NCI-H1417 (cell line): ENCODE results near the gene C12orf42.
"Not testable (repeated sequence)": the region's sequence is repeated elsewhere in the genome, so short reads cannot be mapped to it uniquely, and the experiment has no call there.

ENCODE experiments used
- DNase-seq, 3 experiments: peaks; one replicate each; lab custom pipeline; 2025; lab: John Stamatoyannopoulos, UW

The C12orf42 gene

GRCh38 chr12:103494734-103495468 is 867 bp downstream of the C12orf42 start:
- DNase-seq, result peak; percentile 46 to 90 (median 82)

GRCh38 chr12:103494051-103494733 is 1.6 kb downstream of the C12orf42 start:
- DNase-seq, result peak in 1 of 3 experiments; percentile 52

- no peak for DNase-seq
These were observed 2.6 kb downstream of the C12orf42 start for GRCh38 chr12:103493199-103493598.

- no peak for DNase-seq
These were observed 13.4 kb downstream of the C12orf42 start for GRCh38 chr12:103482365-103482764.

GRCh38 chr12:103475073-103475472 is 20.7 kb downstream of the C12orf42 start:
- DNase-seq, result no peak

- DNase-seq, result no peak
These were observed 25.1 kb downstream of the C12orf42 start for GRCh38 chr12:103470664-103471063.

- DNase-seq, result no peak
These were observed 26.0 kb downstream of the C12orf42 start for GRCh38 chr12:103469719-103470118.

GRCh38 chr12:103468837-103469236 is 26.9 kb downstream of the C12orf42 start:
- DNase-seq, result no peak

- DNase-seq, result no peak
These were observed 33.1 kb downstream of the C12orf42 start for GRCh38 chr12:103462675-103463074.

GRCh38 chr12:103457471-103457870 is 38.3 kb downstream of the C12orf42 start:
- no peak for DNase-seq

GRCh38 chr12:103456006-103456405 is 39.8 kb downstream of the C12orf42 start:
- DNase-seq, result no peak

GRCh38 chr12:103455020-103455763 is 40.6 kb downstream of the C12orf42 start:
- DNase-seq, result no peak

- DNase-seq, result no peak
These were observed 50.8 kb downstream of the C12orf42 start for GRCh38 chr12:103444983-103445382.

- DNase-seq, result no peak
These were observed 52.9 kb downstream of the C12orf42 start for GRCh38 chr12:103442822-103443221.

- no peak for DNase-seq
These were observed 53.6 kb downstream of the C12orf42 start for GRCh38 chr12:103442182-103442555.

- no peak for DNase-seq
These were observed 54.2 kb downstream of the C12orf42 start for GRCh38 chr12:103441437-103442181.

- DNase-seq, result not testable (repeated sequence)
These were observed 61.3 kb downstream of the C12orf42 start for GRCh38 chr12:103434165-103435105.

GRCh38 chr12:103431950-103432349 is 63.8 kb downstream of the C12orf42 start:
- DNase-seq, result peak in 1 of 3 experiments; percentile 18

- no peak for DNase-seq
These were observed 64.4 kb downstream of the C12orf42 start for GRCh38 chr12:103431387-103431786.

- DNase-seq, result not testable (repeated sequence)
These were observed 70.1 kb downstream of the C12orf42 start for GRCh38 chr12:103425674-103426073.
